ENCODE data around the gene SH3BGRL3. TPM values are rescaled to one million over a fixed set of nuclear protein-coding genes. Genes with fewer than 3 reads are reported as not detected.

SH3BGRL3 gene
- total and polyA plus RNA-seq, 8 donors: 90.4 to 347 (median 110) TPM

- intact Hi-C loops (cut with DNase I): no loop called here
- no peak overlapping the region for H3K27ac ChIP-seq
- H3K4me1 ChIP-seq: peaks cover 0 to 51% of the 10 kb centered on the region in 2 donors
- H3K27me3 ChIP-seq: no peaks in the 10 kb centered on the region
- no peak overlapping the region for H3K4me3 ChIP-seq
- TF ChIP-seq, protein P1, sequence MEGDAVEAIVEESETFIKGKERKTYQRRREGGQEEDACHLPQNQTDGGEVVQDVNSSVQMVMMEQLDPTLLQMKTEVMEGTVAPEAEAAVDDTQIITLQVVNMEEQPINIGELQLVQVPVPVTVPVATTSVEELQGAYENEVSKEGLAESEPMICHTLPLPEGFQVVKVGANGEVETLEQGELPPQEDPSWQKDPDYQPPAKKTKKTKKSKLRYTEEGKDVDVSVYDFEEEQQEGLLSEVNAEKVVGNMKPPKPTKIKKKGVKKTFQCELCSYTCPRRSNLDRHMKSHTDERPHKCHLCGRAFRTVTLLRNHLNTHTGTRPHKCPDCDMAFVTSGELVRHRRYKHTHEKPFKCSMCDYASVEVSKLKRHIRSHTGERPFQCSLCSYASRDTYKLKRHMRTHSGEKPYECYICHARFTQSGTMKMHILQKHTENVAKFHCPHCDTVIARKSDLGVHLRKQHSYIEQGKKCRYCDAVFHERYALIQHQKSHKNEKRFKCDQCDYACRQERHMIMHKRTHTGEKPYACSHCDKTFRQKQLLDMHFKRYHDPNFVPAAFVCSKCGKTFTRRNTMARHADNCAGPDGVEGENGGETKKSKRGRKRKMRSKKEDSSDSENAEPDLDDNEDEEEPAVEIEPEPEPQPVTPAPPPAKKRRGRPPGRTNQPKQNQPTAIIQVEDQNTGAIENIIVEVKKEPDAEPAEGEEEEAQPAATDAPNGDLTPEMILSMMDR (IDR thresholded peaks at IDR 0.05): no peak
- peaks cover 0 to 24% of the 10 kb centered on the region in 2 donors for H3K36me3 ChIP-seq
- no peaks in the 10 kb centered on the region for H3K9me3 ChIP-seq
- no peak for ATAC-seq
- no peak for DNase-seq
Observed at GRCh38 chr1:26293911-26294463, 14.1 kb downstream of the SH3BGRL3 start.

DNA sequence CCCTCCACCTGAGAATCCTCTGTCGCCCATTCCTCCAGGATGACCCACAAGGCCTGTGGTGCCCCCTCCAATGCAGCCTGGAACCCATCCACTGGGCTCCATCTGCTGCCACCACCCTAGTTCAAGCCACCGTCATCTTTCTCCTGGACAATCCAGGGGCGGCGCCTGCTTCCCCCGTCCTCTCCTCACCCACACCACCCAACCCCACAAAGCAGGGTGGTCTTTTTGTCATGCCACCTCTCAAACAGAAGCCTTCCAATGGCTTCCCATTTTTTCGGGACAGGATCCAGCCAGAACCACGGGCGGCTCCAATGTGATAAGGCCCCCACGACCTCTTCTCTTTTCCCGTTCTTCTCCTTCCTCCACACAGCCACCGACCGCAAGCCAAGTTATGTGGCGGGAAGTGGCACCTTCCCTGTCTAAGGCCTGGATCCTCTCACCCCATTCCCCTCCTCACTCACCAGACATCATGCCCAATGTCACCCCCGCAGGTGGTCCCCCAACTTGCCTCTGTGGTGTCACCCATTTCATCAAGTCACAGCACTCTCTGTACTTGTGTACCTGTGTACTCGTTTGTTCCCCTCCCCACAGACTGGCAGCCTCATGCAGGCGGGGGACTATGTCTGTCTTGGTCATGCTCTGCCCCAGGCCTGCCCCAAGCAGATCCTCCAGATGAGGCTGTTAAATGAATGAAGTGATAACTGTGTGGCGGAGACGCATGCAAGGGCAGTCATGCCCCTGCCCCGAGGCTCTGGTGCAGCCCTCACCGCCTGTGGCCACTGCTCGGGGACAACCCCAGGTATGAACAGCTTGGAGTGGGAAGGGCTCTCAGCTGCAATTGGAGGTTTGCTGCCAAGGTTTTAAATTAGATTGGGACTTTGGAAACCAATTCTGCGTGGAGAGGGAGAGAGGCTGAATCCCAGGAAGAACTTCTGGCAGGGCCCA, 15.6 kb downstream of the SH3BGRL3 start:
- intact Hi-C loops (cut with DNase I): no loop called here

DNA sequence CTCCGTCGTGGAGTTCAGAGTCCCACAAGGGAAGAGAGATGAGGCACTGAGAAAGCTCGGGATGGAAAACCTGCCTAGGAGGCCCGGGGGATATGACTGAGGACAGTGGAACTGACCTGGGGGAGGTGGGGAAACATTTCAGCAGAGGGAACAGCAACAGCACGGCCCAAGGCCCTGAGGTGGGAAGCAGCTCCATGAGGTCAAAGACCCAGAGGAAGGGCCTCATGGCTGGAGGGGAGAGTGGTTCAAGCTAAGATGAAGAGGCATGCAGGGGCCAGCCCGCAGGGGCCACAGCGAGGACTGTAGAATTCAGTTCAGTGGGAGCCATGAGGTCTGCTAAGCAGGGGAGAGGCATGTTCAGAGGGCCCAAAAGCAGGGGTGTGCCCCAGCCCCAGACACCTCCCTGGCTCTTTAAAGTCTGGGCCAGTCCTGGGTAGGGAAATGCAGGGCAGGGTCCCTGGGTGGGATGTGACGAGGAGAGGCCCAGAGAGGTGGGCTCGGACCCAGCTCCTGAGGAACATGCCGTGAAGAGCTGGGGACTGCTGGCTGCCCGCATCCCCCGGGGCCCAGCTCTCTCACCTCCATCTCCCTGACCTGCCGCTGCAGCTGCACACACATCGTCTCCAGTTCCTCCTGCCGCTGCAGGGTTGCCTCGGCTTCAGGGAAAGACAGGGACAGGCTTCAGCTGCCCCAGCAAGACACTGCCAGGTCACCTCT, 16.6 kb downstream of the SH3BGRL3 start:
- TF ChIP-seq, protein P1 (IDR thresholded peaks at IDR 0.05): no peak
- DNase-seq: no peak
- Histone ChIP-seq H3K4me3 (no peak overlapping the region), H3K9me3 (no peaks in the 10 kb centered on the region), H3K4me1 (peaks cover 0 to 26% of the 10 kb centered on the region in 2 donors), H3K36me3 (peaks cover 0 to 24% of the 10 kb centered on the region in 2 donors), H3K27ac (no peak overlapping the region), H3K27me3 (no peaks in the 10 kb centered on the region)
- intact Hi-C loops (cut with DNase I): no loop called here
- ATAC-seq: no peak

More for the DNA sequence above, 15.6 kb downstream of the SH3BGRL3 start:
- Histone ChIP-seq H3K4me1 (peaks cover 0 to 36% of the 10 kb centered on the region in 2 donors), H3K27ac (no peak overlapping the region), H3K9me3 (no peaks in the 10 kb centered on the region), H3K4me3 (no peak overlapping the region), H3K36me3 (peaks cover 0 to 24% of the 10 kb centered on the region in 2 donors), H3K27me3 (no peaks in the 10 kb centered on the region)
- TF ChIP-seq, protein P1 (IDR thresholded peaks at IDR 0.05): no peak
- no peak for DNase-seq
- no peak for ATAC-seq

DNA sequence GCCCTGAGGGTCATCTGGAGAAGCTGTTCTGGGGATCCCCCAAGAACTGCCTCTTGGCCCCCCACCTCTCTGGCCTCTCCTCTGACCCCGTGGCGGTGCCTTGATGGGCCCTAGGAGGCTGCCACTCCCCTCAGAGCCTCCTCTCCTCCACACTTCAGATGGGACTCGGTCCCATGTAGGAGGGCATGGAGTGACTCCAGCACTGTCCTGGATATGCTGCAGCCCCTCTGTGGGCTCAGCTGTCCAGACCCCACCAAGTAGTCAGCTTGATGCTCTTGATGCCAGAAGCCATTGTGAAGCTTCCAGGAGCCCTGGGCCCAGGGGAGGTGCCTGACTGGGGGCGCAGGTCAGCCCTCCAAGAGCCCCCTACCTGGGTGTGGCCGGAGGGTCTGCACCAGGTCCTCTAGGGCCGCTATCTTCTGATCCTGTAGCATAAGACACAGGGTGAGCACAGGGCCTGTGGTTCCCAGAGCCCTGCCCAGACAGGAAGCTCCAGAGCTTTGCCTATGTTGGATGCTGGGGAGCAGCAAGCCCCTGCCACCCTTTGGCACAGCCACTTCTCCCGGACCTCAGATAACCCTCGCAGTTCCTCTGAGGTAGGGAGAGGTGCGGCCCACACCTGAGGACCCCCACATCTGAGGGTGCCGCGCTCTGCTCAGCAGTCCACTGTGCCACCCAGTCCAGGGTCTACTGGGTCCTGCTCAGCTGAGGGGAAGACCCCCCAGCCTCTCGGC, 17.3 kb downstream of the SH3BGRL3 start:
- Histone ChIP-seq H3K27me3 (no peaks in the 10 kb centered on the region), H3K27ac (no peak overlapping the region), H3K9me3 (no peaks in the 10 kb centered on the region), H3K4me3 (no peak overlapping the region), H3K36me3 (peaks cover 0 to 24% of the 10 kb centered on the region in 2 donors), H3K4me1 (peaks cover 0 to 19% of the 10 kb centered on the region in 2 donors)
- intact Hi-C loops (cut with DNase I): no loop called here
- TF ChIP-seq, protein P1 (IDR thresholded peaks at IDR 0.05): no peak
- DNase-seq: no peak
- no peak for ATAC-seq

All from left lung (tissue), 10 donors.